Stimulated activated CD4-positive, alpha-beta T cell treated with anti-CD3 and anti-CD28 coated beads, TNF-alpha, amount 100 ng/mL, for 24 hours (primary cell): Measurements from ENCODE around the gene TBC1D2.
"Not testable (repeated sequence)": the region's sequence is repeated elsewhere in the genome, so short reads cannot be mapped to it uniquely, and the experiment has no call there.

Experiments
- DNase-seq, 3 experiments: peaks; one replicate each; pipeline ENCODE4 v3.0.0-alpha.2; 2020; ENCODE audit warnings: low read depth in 3 of 3

The TBC1D2 gene

GRCh38 chr9:98255578-98256296 lies at the start of gene TBC1D2:
Gene TBC1D2 (minus strand): TSS chr9:98255649. CDS start chr9:98255541, 108 bp downstream.
- DNase-seq, result peak; percentile 95 to 97 (median 96)

- DNase-seq, result no peak
Observed at GRCh38 chr9:98304381-98304780, 48.9 kb upstream of the TBC1D2 start.

GRCh38 chr9:98303633-98304125 lies 48.2 kb upstream of the TBC1D2 start:
- no peak for DNase-seq

- DNase-seq, result no peak
Observed at GRCh38 chr9:98302938-98303632, 47.6 kb upstream of the TBC1D2 start.

- DNase-seq, result no peak
Observed at GRCh38 chr9:98302150-98302549, 46.7 kb upstream of the TBC1D2 start.

GRCh38 chr9:98300611-98301010 lies 45.2 kb upstream of the TBC1D2 start:
- DNase-seq, result no peak

- no peak for DNase-seq
Observed at GRCh38 chr9:98298476-98298875, 43.0 kb upstream of the TBC1D2 start.

- no peak for DNase-seq
Observed at GRCh38 chr9:98295824-98296223, 40.4 kb upstream of the TBC1D2 start.

GRCh38 chr9:98291820-98292219 lies 36.4 kb upstream of the TBC1D2 start:
- no peak for DNase-seq

- DNase-seq, result no peak
Observed at GRCh38 chr9:98290411-98290810, 35.0 kb upstream of the TBC1D2 start.

GRCh38 chr9:98289614-98290201 lies 34.3 kb upstream of the TBC1D2 start:
- no peak for DNase-seq

GRCh38 chr9:98288881-98289280 lies 33.4 kb upstream of the TBC1D2 start:
- DNase-seq, result no peak

GRCh38 chr9:98287384-98287783 lies 31.9 kb upstream of the TBC1D2 start:
- DNase-seq, result no peak

- DNase-seq, result no peak
Observed at GRCh38 chr9:98285446-98285845, 30.0 kb upstream of the TBC1D2 start.

- DNase-seq, result no peak
Observed at GRCh38 chr9:98284754-98285153, 29.3 kb upstream of the TBC1D2 start.

- not testable (repeated sequence) for DNase-seq
Observed at GRCh38 chr9:98283143-98283542, 27.7 kb upstream of the TBC1D2 start.

- DNase-seq, result no peak
Observed at GRCh38 chr9:98281281-98281680, 25.8 kb upstream of the TBC1D2 start.

GRCh38 chr9:98280574-98280973 lies 25.1 kb upstream of the TBC1D2 start:
- no peak for DNase-seq

GRCh38 chr9:98280162-98280561 lies 24.7 kb upstream of the TBC1D2 start:
- no peak for DNase-seq

GRCh38 chr9:98276907-98277469 lies 21.5 kb upstream of the TBC1D2 start:
- no peak for DNase-seq

GRCh38 chr9:98275159-98275558 lies 19.7 kb upstream of the TBC1D2 start:
- no peak for DNase-seq

- DNase-seq, result no peak
Observed at GRCh38 chr9:98272083-98272482, 16.6 kb upstream of the TBC1D2 start.
